GM10266 (cell line): Measurements from ENCODE around the gene NFIA.

Source experiments
- DNase-seq: peaks from one replicate; pipeline ENCODE4 v3.0.0; 2012; ENCODE audit errors: extremely low spot score
- CTCF ChIP-seq: IDR thresholded peaks from 2 replicates; pipeline ENCODE4 v1.5.1; 2012; ENCODE audit warnings: mild to moderate bottlenecking, low read depth; ENCODE audit not compliant: control insufficient read depth, insufficient read depth; ENCODE audit errors: missing control alignments

The NFIA gene

GRCh38 chr1:61233121-61233660, 150.8 kb downstream of the NFIA start:
- DNase-seq = no peak
- TF ChIP-seq CTCF = no peak

GRCh38 chr1:61234587-61234919, 152.2 kb downstream of the NFIA start:
- DNase-seq = no peak
- no peak for TF ChIP-seq CTCF

GRCh38 chr1:61237147-61237546, 154.8 kb downstream of the NFIA start:
- no peak for TF ChIP-seq CTCF
- no peak for DNase-seq

- DNase-seq = no peak
- no peak for TF ChIP-seq CTCF
These were observed 155.4 kb downstream of the NFIA start for GRCh38 chr1:61237659-61238358.

- no peak for DNase-seq
- no peak for TF ChIP-seq CTCF
These were observed 156.0 kb downstream of the NFIA start for GRCh38 chr1:61238359-61238665.

- no peak for TF ChIP-seq CTCF
- no peak for DNase-seq
These were observed 158.5 kb downstream of the NFIA start for GRCh38 chr1:61240878-61241277.

GRCh38 chr1:61241411-61241838, 159.1 kb downstream of the NFIA start:
- no peak for TF ChIP-seq CTCF
- no peak for DNase-seq
